ENCODE data around the gene FSHB. TPM values are rescaled to one million over a fixed set of nuclear protein-coding genes. Genes with fewer than 3 reads are reported as not detected.

FSHB gene
- total RNA-seq, 4 donors from 2014 or later = not detected

GRCh38 chr11:30281476-30282288 is 50.9 kb downstream of the FSHB start:
- intact Hi-C loops (cut with DNase I) = no loop called here
- TF ChIP-seq, protein P1, sequence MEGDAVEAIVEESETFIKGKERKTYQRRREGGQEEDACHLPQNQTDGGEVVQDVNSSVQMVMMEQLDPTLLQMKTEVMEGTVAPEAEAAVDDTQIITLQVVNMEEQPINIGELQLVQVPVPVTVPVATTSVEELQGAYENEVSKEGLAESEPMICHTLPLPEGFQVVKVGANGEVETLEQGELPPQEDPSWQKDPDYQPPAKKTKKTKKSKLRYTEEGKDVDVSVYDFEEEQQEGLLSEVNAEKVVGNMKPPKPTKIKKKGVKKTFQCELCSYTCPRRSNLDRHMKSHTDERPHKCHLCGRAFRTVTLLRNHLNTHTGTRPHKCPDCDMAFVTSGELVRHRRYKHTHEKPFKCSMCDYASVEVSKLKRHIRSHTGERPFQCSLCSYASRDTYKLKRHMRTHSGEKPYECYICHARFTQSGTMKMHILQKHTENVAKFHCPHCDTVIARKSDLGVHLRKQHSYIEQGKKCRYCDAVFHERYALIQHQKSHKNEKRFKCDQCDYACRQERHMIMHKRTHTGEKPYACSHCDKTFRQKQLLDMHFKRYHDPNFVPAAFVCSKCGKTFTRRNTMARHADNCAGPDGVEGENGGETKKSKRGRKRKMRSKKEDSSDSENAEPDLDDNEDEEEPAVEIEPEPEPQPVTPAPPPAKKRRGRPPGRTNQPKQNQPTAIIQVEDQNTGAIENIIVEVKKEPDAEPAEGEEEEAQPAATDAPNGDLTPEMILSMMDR (IDR thresholded peaks at IDR 0.05) = no peak
- no peak for TF ChIP-seq POLR2A (IDR thresholded peaks at IDR 0.05)
- DNase-seq = no peak

GRCh38 chr11:30282289-30282631 is 51.4 kb downstream of the FSHB start:
- 60 to 69% methylated on average over 3 of the region's 3 CpGs for WGBS, 2 donors
- Histone ChIP-seq H3K27ac (no peak overlapping the region), H3K36me3 (no peaks in the 10 kb centered on the region), H3K4me3 (replicated peaks in 1 of 3) (no peak overlapping the region), H3K4me1 (no peaks in the 10 kb centered on the region), H3K27me3 (no peaks in the 10 kb centered on the region), H3K9me3 (no peaks in the 10 kb centered on the region)
- DNase-seq = no peak
- intact Hi-C loops (cut with DNase I) = no loop called here
- no peak for TF ChIP-seq POLR2A (IDR thresholded peaks at IDR 0.05)
- TF ChIP-seq, protein P1 (IDR thresholded peaks at IDR 0.05) = no peak

More at GRCh38 chr11:30281476-30282288, 50.9 kb downstream of the FSHB start:
- no peaks in the 10 kb centered on the region for H3K9me3 ChIP-seq
- H3K27me3 ChIP-seq = no peaks in the 10 kb centered on the region
- 53 to 67% methylated on average over 6 to 7 of the region's 7 CpGs for WGBS, 2 donors
- H3K4me1 ChIP-seq = no peaks in the 10 kb centered on the region
- no peak overlapping the region for H3K27ac ChIP-seq
- H3K4me3 ChIP-seq (replicated peaks in 1 of 3) = no peak overlapping the region
- H3K36me3 ChIP-seq = no peaks in the 10 kb centered on the region

Other genes with a start within 250 kb of the FSHB start
- gene KCNA4, start 214.0 kb upstream of the FSHB start, total RNA-seq = under 1 TPM in 1 of 4 donors, not detected in 3; 0.20 TPM
- 10 to 100 TPM; 28.2 to 60.5 (median 45.1) TPM for gene ARL14EP, start 92.1 kb downstream of the FSHB start, total RNA-seq